Measurements from ENCODE around the gene CMSS1.

- TF ChIP-seq CTBP1 (IDR thresholded peaks at IDR 0.05; ENCODE audit: borderline replicate concordance): no peak
- no peak for TF ChIP-seq TARDBP (IDR thresholded peaks at IDR 0.05)
- no peak for TF ChIP-seq FOXM1 (IDR thresholded peaks at IDR 0.05; ENCODE audit: borderline replicate concordance)
- TF ChIP-seq SUZ12 (IDR thresholded peaks at IDR 0.05): no peak
Measured at GRCh38 chr3:99877031-99877579, 59.4 kb downstream of the CMSS1 start.
